GM12878 (cell line): ENCODE results near the gene OVCA2.

Source experiments
- EP300 ChIP-seq, 2 experiments: fragments of 150-350 bp in 1 of 2; IDR thresholded peaks; 2 replicates each; pipeline ENCODE4 v1.6.1; 2011 to 2012; ENCODE audit warnings: low read depth in 2 of 2, low read length in 2 of 2, borderline replicate concordance in 1 of 2, improper control_type of control experiment in 1 of 2, inconsistent platforms in 1 of 2; ENCODE audit not compliant: control insufficient read depth in 1 of 2
- EZH2 ChIP-seq: IDR thresholded peaks from 2 replicates; pipeline ENCODE4 v1.6.1; 2012; ENCODE audit warnings: low read depth, mild to moderate bottlenecking, control low read depth, inconsistent platforms, low read length, borderline replicate concordance; ENCODE audit not compliant: control insufficient read depth
- FOS ChIP-seq: IDR thresholded peaks from 3 replicates; pipeline ENCODE4 v1.6.1; 2011; ENCODE audit warnings: borderline replicate concordance; ENCODE audit not compliant: insufficient read length; ENCODE audit errors: extremely low read depth
- FOXM1 ChIP-seq: IDR thresholded peaks from 2 replicates; pipeline ENCODE4 v1.6.1; 2012; ENCODE audit warnings: low read depth, mild to moderate bottlenecking, inconsistent platforms, low read length, moderate library complexity
- JUND ChIP-seq: IDR thresholded peaks from 2 replicates; pipeline ENCODE4 v1.6.1; 2012; ENCODE audit warnings: low read depth, mild to moderate bottlenecking, low read length, improper control_type of control experiment, moderate library complexity
- POLR2A ChIP-seq: IDR thresholded peaks from 2 replicates; pipeline ENCODE4 v1.6.1; 2011; ENCODE audit warnings: low read depth, mild to moderate bottlenecking, low read length
- RAD21 ChIP-seq: IDR thresholded peaks from 2 replicates; pipeline ENCODE4 v1.6.1; 2011; ENCODE audit warnings: mild to moderate bottlenecking, low read depth, low read length, moderate library complexity; ENCODE audit not compliant: insufficient read depth
- ZBTB4 ChIP-seq: fragments of 450-650 bp; formaldehyde crosslinking; IDR thresholded peaks from 2 replicates; pipeline ENCODE4 v1.4.0; 2022; ENCODE audit warnings: mild to moderate bottlenecking, moderate library complexity
- TF ChIP-seq, protein P1 (sequence below): fragments of 150-350 bp; IDR thresholded peaks from 2 replicates; pipeline ENCODE4 v1.6.1; 2014; ENCODE audit warnings: mild to moderate bottlenecking, low read depth, low read length

DNA sequence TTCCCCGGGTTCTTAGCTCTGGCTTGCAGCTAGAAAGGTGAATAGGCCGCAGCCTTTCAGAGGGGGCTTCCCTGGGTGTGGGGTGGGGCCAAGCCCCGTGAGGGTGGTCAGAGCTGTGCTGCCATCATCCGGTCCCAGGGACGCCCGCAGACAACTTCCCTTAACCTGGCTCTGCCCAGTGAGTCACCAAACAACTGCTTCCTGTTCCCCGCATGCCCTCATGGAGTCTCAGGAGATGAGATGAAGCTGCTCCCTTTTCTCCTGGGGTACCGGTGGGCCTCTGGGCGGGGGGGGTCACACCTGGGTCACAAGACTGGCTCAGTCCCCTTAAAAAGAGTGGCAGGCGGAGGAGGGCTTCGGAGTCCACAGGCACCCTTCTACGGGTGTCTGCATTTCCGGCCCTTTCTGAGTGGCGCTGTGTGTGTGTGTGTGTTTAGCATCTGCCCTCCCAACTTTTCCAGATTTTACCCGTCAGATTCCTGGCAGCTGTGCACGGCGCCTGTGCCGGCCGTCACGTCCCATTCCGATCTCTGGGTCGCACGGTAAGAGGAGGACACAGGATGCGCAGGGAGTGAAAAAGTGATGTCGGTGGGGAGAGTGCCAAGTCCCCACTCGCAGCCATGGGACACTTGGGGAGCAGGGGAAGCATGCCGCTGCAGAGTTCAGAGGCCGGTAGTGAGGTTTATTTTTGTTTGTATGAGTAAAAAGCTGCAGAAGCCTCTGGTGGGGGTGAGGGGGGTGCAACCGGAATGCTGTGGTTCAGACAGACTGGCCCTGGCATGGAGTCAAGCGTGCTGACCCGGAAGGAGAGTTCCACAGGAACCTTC, 29.8 kb downstream of the OVCA2 start:
- TF ChIP-seq POLR2A (no peak; the same call in none of the 2 replicates), FOXM1 (no peak), FOS (no peak), JUND (no peak), EZH2 (no peak), EP300 (IDR thresholded peaks at IDR 0.05; ENCODE audit: borderline replicate concordance in 1 of 2, control insufficient read depth in 1 of 2, low read depth in 2 of 2, low read length in 2 of 2) (no peak), ZBTB4 (CRISPR knock-in tag) (no peak), RAD21 (no peak)
- TF ChIP-seq, protein P1, sequence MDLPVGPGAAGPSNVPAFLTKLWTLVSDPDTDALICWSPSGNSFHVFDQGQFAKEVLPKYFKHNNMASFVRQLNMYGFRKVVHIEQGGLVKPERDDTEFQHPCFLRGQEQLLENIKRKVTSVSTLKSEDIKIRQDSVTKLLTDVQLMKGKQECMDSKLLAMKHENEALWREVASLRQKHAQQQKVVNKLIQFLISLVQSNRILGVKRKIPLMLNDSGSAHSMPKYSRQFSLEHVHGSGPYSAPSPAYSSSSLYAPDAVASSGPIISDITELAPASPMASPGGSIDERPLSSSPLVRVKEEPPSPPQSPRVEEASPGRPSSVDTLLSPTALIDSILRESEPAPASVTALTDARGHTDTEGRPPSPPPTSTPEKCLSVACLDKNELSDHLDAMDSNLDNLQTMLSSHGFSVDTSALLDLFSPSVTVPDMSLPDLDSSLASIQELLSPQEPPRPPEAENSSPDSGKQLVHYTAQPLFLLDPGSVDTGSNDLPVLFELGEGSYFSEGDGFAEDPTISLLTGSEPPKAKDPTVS, result no peak
